Muscle of leg (tissue), 11 donors: ENCODE results near the gene PAQR7. TPM values are rescaled to one million over a fixed set of nuclear protein-coding genes. Genes with fewer than 3 reads are reported as not detected.

Experiments used
- DNase-seq: peaks from one replicate; pipeline ENCODE4 v3.0.0; 2013
- H3K27ac ChIP-seq: one replicate; pipeline ENCODE4 v1.5.1; 2013; ENCODE audit warnings: mild to moderate bottlenecking, low read length, control low read depth
- H3K27me3 ChIP-seq: one replicate; pipeline ENCODE4 v1.6.1; 2013; ENCODE audit warnings: low read length; ENCODE audit not compliant: control insufficient read depth, insufficient read depth
- H3K36me3 ChIP-seq: one replicate; pipeline ENCODE4 v1.6.1; 2013; ENCODE audit warnings: low read length; ENCODE audit not compliant: control insufficient read depth, insufficient read depth
- H3K4me1 ChIP-seq: one replicate; pipeline ENCODE4 v1.6.1; 2013; ENCODE audit warnings: low read length; ENCODE audit not compliant: control insufficient read depth, insufficient read depth
- H3K4me3 ChIP-seq: one replicate; pipeline ENCODE4 v1.5.1; 2013; ENCODE audit warnings: low read length, control low read depth
- H3K9me3 ChIP-seq: replicated peaks from 2 replicates; pipeline ENCODE4 v1.6.1; 2013; ENCODE audit warnings: low read depth, low read length; ENCODE audit not compliant: control insufficient read depth
- WGBS: methylation state at CpG from one replicate; pipeline ENCODE4 v1.1.5; 2013; ENCODE audit warnings: missing lambda C conversion rate; ENCODE audit not compliant: insufficient coverage; 5-methylcytosine and 5-hydroxymethylcytosine counted together
- polyA plus RNA-seq, 8 donors: library from polyadenylated mRNA; unstranded; fragments of 120-200 nt; gene quantifications; one replicate each; pipeline versions ENCODE4 v1.2.1 to v1.2.3, GENCODE V29; 2013; ENCODE audit warnings: inconsistent platforms in 1 of 8, low replicate concordance in 1 of 8; ENCODE audit not compliant: insufficient read length in 8 of 8, insufficient read depth in 1 of 8
- total RNA-seq: library from RNA; stranded (reverse); fragments of 120-200 nt; gene quantifications from one replicate; pipeline ENCODE4 v1.2.4, GENCODE V29; 2013

PAQR7 gene
- total and polyA plus RNA-seq, 9 donors, result 5.8 to 10.8 (median 7.5) TPM

DNA sequence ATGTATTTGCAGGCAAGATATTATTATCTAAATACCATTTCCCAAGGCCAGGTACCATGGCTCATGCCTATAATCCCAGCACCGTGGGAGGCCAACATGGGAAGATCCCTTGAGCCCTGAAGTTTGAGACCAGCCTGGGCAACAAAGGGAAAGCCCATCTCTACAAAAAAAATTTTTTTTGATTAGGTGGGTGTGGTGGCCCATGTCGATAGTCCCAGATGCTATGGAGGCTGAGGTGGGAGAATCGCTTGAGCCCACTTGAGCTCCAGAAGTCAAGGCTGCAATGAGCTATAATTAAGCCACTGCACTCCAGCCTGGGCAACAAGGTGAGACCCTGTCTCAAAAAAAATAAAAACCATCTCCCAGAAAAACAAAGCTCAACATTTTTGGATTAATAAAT, 28.5 kb upstream of the PAQR7 start:
- no CpG with 5 or more reads among the region's 3 CpGs for WGBS
- peak overlapping the region; percentile 86 for H3K4me3 ChIP-seq
- H3K27ac ChIP-seq, result no peak overlapping the region
- H3K27me3 ChIP-seq, result no peaks in the 10 kb centered on the region
- peaks cover 30% of the 10 kb centered on the region for H3K36me3 ChIP-seq
- no peak for DNase-seq
- peaks cover 13% of the 10 kb centered on the region for H3K4me1 ChIP-seq
- H3K9me3 ChIP-seq, result no peaks in the 10 kb centered on the region

DNA sequence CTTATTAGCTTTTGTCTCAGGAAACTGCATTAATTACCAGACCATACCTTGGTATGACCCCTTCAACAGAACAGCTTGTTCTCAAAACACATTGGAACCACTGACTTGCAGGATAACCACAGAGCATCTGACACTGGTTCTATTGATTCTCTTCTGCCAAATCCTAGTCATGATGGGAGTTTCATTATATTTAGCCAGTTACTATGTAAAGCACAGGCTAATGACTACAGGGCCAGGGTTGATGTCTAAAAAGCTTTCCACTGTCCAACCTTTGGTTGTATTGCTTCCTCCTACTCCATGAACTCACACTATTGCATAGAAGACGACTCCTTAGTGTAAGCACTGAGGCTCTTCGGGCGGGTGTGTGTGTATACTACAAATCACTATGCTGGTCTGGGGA, 27.0 kb upstream of the PAQR7 start:
- no peak overlapping the region for H3K27ac ChIP-seq
- H3K27me3 ChIP-seq, result no peaks in the 10 kb centered on the region
- DNase-seq, result no peak
- H3K4me3 ChIP-seq, result no peak overlapping the region
- no CpG with 5 or more reads among the region's 3 CpGs for WGBS
- peaks cover 13% of the 10 kb centered on the region for H3K4me1 ChIP-seq
- H3K36me3 ChIP-seq, result peaks cover 45% of the 10 kb centered on the region
- no peaks in the 10 kb centered on the region for H3K9me3 ChIP-seq

DNA sequence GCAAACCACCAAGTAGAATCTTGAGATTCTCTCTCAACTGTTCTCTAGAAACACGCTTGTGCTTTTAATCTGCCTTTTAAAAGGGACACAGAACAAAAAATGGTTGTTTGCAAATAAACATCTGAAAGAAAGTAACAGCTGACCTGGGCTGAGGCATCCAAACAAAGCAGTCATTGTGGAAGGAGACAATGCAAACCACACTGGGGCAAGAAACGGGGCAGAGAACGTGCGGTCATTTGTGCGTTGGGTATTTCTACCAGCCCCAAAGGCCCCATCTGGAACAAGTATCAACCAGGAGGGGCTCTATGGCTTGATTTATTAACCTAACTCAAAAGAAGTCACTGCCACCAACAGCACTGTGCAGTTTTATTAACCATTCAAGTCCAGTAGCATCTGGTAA, 24.7 kb upstream of the PAQR7 start:
- H3K36me3 ChIP-seq, result peaks cover 60% of the 10 kb centered on the region
- no peak overlapping the region for H3K4me3 ChIP-seq
- no peak for DNase-seq
- H3K9me3 ChIP-seq, result no peaks in the 10 kb centered on the region
- 73% methylated on average over 2 of the region's 5 CpGs for WGBS
- H3K27ac ChIP-seq, result no peak overlapping the region
- H3K4me1 ChIP-seq, result peaks cover 22% of the 10 kb centered on the region
- H3K27me3 ChIP-seq, result no peaks in the 10 kb centered on the region

DNA sequence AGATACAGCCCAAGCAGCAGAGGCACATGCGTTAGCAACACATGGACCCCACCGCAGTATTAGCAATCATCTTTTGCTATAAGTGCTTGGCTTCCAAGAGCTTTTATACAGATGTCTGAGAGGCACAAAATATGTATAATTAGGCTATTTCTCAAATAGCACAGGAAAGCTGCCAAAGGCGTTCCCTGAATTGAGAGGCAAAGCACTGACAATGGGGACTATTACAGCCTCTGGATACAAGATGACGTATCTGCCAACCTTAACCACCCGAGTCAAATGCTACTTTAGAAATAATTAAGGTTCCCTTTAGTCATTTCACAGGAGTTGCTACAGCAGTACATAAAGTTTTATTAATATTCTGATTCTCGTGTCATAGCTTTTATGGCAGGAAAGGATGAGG, 24.3 kb upstream of the PAQR7 start:
- 20% methylated on average over 1 of the region's 6 CpGs for WGBS
- Histone ChIP-seq H3K27me3 (no peaks in the 10 kb centered on the region), H3K36me3 (peaks cover 61% of the 10 kb centered on the region), H3K4me3 (no peak overlapping the region), H3K27ac (no peak overlapping the region), H3K4me1 (peaks cover 25% of the 10 kb centered on the region), H3K9me3 (no peaks in the 10 kb centered on the region)
- no peak for DNase-seq

DNA sequence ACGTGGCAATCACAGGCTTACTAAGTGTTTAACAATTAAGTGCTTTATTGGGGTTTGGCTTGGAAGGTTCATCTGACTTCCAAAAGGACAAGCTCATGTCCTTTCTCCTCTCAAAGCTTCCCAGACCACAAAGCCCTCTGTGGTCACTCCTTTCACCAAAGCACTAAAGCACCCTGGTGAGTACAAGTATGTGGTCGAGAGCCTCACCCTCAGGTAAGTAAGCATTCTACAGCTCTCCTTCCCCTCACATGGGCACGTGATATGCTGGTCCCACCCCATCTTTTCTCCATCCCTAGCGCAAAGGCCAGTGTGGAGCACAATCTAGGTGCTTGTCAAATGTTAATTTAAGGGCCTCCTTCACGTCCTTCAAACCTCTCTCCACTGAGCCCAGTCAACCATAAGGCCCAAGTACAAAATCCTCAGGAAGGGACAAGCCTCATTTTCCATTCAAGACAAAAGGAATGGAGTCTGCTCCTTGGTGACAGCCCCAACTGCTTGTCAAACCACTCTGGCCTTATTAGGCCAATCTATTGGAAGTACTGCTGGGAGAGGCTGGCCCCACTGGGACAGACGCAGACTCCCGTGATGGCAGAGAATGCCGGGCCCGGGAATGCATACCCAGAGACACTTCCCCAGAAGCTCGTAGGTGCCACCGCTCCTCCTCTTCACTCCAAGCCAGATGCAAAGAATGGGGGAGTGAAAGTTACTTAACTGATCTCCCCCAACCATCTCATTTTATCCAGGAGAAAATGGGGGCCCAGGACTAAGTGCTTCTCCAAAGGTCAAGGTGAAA, 22.9 kb upstream of the PAQR7 start:
- H3K36me3 ChIP-seq, result peaks cover 66% of the 10 kb centered on the region
- no peak overlapping the region for H3K27ac ChIP-seq
- 69% methylated on average over 5 of the region's 11 CpGs for WGBS
- no peaks in the 10 kb centered on the region for H3K9me3 ChIP-seq
- DNase-seq, result no peak
- peaks cover 19% of the 10 kb centered on the region for H3K4me1 ChIP-seq
- no peak overlapping the region for H3K4me3 ChIP-seq
- H3K27me3 ChIP-seq, result no peaks in the 10 kb centered on the region

DNA sequence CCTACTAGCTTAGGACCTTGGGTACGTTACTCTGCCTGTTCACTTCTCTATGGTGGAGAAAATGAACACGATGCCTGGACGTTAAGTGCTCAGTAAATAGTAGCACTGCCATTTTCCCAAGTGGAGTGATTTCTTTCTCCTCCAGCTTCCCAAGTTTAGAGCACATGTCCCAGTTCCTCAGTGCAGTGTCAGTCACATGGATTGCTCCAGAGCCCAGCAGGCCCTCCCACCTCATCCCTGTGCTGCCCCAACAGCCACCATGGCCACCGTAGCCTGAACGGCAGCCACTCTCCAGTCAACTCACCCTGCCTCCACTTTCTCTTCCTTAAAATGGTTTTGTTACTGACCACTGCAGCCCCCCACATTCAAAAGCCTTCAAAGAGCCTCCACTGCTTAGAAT, 22.2 kb upstream of the PAQR7 start:
- WGBS, result 40% methylated on average over 2 of the region's 5 CpGs

DNA sequence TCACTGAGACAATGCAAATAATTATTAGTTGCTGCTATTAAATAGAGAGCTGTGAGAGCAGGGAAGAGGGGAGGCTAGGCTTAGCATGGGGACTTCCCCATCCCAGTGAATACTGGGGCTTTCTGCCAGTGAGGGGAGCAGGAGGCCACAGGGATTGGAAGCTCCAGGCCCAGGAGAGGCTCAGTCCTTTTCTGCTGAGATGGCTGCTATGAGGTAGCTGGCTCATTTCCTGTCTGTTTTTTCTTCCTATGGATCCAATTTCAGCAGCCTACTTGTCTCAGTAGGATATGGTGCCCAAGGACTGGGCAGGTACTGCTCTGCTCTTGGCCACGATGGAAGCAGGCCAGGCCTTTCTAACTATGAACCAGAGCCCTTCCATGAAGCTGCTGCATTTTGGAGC, 20.8 kb upstream of the PAQR7 start:
- H3K4me1 ChIP-seq, result peaks cover 35% of the 10 kb centered on the region
- WGBS, result 56% methylated on average over 1 of the region's 1 CpG
- H3K9me3 ChIP-seq, result no peaks in the 10 kb centered on the region
- no peaks in the 10 kb centered on the region for H3K27me3 ChIP-seq
- peak overlapping the region; percentile 42 for H3K27ac ChIP-seq
- DNase-seq, result peak; percentile 41
- peaks cover 55% of the 10 kb centered on the region for H3K36me3 ChIP-seq
- H3K4me3 ChIP-seq, result no peak overlapping the region

More for the DNA sequence above, 22.2 kb upstream of the PAQR7 start:
- Histone ChIP-seq H3K36me3 (peaks cover 66% of the 10 kb centered on the region), H3K27me3 (no peaks in the 10 kb centered on the region), H3K27ac (no peak overlapping the region), H3K4me1 (peaks cover 23% of the 10 kb centered on the region), H3K9me3 (no peaks in the 10 kb centered on the region), H3K4me3 (no peak overlapping the region)
- DNase-seq, result no peak

DNA sequence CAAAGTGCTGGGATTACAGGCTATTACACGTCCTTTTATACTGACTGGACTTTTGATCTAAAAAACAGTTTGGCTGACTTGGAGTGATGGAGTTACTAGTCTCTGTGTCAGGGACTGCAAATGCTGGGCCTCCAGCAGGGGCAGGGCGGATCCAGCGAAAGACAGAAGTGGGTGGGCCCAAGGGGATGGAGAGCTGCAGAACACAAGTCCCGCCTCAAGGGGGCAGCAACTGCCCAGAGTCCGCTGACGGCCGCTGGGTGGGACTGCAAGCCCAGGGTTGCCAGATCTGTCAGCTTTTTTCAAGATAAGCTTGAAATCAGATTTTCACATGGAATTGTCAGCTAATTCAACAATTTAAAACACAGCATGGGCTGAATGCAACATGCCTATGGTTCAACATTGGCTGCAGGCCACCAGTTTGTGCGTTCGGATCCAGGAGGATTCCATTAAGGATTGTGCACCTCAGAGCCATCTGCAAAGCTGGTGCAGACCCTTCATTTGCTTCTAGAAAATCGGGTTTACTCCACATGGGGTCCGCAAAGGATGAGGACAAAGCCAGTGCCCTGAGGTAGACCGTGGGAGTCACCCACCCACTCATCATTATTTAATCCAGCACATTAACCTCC, 20.0 kb upstream of the PAQR7 start:
- peak; percentile 96 for DNase-seq
- H3K27ac ChIP-seq, result peak overlapping the region; percentile 42
- H3K36me3 ChIP-seq, result peaks cover 52% of the 10 kb centered on the region
- 12% methylated on average over 11 of the region's 12 CpGs for WGBS
- no peaks in the 10 kb centered on the region for H3K9me3 ChIP-seq
- no peak overlapping the region for H3K4me3 ChIP-seq
- H3K27me3 ChIP-seq, result no peaks in the 10 kb centered on the region
- H3K4me1 ChIP-seq, result peaks cover 38% of the 10 kb centered on the region

DNA sequence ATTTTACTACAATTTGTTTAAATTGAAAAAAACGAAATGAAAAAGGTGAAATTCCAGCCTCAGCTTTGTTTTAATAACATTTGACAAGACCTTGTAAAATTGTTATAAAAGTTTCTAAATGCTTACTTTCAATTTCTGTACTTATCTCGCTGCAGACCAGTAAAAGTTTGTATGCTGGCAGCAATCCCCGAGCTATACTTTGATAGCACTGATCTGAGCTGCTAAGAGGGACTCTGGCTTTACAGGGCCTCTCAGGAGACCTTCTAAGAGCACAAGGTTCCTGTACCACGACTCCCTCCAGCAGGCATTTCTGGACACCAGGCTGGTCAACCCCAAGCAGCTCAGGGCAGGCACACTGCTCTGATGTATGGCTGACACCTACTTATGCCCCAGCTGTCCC, 17.6 kb upstream of the PAQR7 start:
- no peak overlapping the region for H3K27ac ChIP-seq

DNA sequence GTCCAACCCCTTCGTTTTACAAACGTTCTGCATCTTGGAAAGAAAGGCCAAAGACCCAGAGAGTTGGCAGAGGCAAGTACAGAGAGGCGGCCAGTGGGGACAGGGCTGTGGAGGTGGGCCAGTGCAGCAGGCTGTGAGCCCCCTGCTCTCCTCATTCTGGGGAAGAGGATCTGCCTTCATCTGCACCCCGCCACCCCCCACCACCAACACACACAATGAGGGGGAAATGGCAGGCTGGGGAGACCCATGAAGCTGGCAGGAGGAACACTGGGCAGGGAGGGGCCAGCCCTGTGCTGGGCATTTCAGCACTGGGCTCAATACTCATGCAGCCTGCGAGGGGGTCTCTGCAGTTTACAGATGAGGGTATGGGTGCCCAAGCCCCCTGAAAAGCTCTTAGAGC, 16.1 kb upstream of the PAQR7 start:
- Histone ChIP-seq H3K36me3 (peaks cover 24% of the 10 kb centered on the region), H3K27ac (peak overlapping the region; percentile 13), H3K4me1 (peaks cover 47% of the 10 kb centered on the region), H3K4me3 (no peak overlapping the region), H3K9me3 (no peaks in the 10 kb centered on the region), H3K27me3 (no peaks in the 10 kb centered on the region)
- WGBS, result 80% methylated on average over 2 of the region's 5 CpGs
- no peak for DNase-seq

More for the DNA sequence above, 17.6 kb upstream of the PAQR7 start:
- H3K36me3 ChIP-seq, result peaks cover 32% of the 10 kb centered on the region
- H3K27me3 ChIP-seq, result no peaks in the 10 kb centered on the region
- no peaks in the 10 kb centered on the region for H3K9me3 ChIP-seq
- peaks cover 49% of the 10 kb centered on the region for H3K4me1 ChIP-seq
- no peak overlapping the region for H3K4me3 ChIP-seq
- no peak for DNase-seq
- WGBS, result 65% methylated on average over 2 of the region's 4 CpGs
